B cell (primary cell): ENCODE measurements around the gene PPP2R3A. TPM values are rescaled to one million over a fixed set of nuclear protein-coding genes. Genes with fewer than 3 reads are reported as not detected.

Source experiments
- ATAC-seq: fragments of 200-7000 bp; cut with Tn5 transposase; one replicate; pipeline ENCODE4 v1.10.0; 2021; ENCODE audit warnings: low read depth, mild to moderate bottlenecking, moderate number of reproducible peaks, moderate library complexity
- CTCF ChIA-PET: fragments of 350-600 bp; sonication (Branson Sonifier 250); formaldehyde crosslinking; loops from one replicate; lab custom pipeline; 2021; ENCODE audit warnings: antibody characterized with exemption, inconsistent platforms; lab: Charles Lee
- POLR2A ChIA-PET: fragments of 350-600 bp; sonication (Branson Sonifier 250); formaldehyde crosslinking; loops from one replicate; lab custom pipeline; 2021; ENCODE audit warnings: antibody characterized with exemption; lab: Charles Lee
- DNase-seq: peaks from one replicate; pipeline ENCODE4 v3.0.0; 2013
- H2AFZ ChIP-seq: 2 replicates; pipeline ENCODE4 v1.6.1; 2012; ENCODE audit warnings: mild to moderate bottlenecking, low read depth, low read length; ENCODE audit not compliant: insufficient read depth, poor library complexity, severe bottlenecking
- H3K27ac ChIP-seq, 2 donors: 1 replicate in 1 of 2; 2 replicates in 1 of 2; pipeline ENCODE4 v1.5.1; 2012 to 2013; ENCODE audit warnings: low read length in 2 of 2, mild to moderate bottlenecking in 2 of 2, moderate library complexity in 1 of 2
- H3K27me3 ChIP-seq, 4 experiments: fragments of 200-600 bp in 1 of 4; sonication (generic) in 1 of 4; replicated peaks in 1 of 4; 1 replicate in 2 of 4; 2 replicates in 2 of 4; pipeline versions ENCODE4 v1.6.1 to v1.7.0; 2013 to 2016; ENCODE audit warnings: low read length in 3 of 4, mild to moderate bottlenecking in 2 of 4, mixed read lengths in 1 of 4, moderate library complexity in 1 of 4; ENCODE audit not compliant: insufficient read depth in 4 of 4, control insufficient read depth in 3 of 4; ENCODE audit errors: control extremely low read depth in 1 of 4
- H3K36me3 ChIP-seq, 2 experiments: replicated peaks in 1 of 2; 1 replicate in 1 of 2; 2 replicates in 1 of 2; pipeline versions ENCODE4 v1.6.1 to v1.7.1; 2013; ENCODE audit warnings: low read length in 1 of 2; ENCODE audit not compliant: insufficient read depth in 2 of 2, control insufficient read depth in 1 of 2; ENCODE audit errors: control extremely low read depth in 1 of 2, extremely low read depth in 1 of 2
- H3K4me1 ChIP-seq, 2 donors: fragments of 200-600 bp in 1 of 2; sonication (generic) in 1 of 2; 1 replicate in 1 of 2; 2 replicates in 1 of 2; pipeline versions ENCODE4 v1.5.1 to v1.6.1; 2013 to 2017; ENCODE audit warnings: low read length in 2 of 2; ENCODE audit not compliant: control insufficient read depth in 2 of 2, insufficient read depth in 2 of 2
- H3K4me2 ChIP-seq: replicated peaks from 2 replicates; pipeline ENCODE3; 2012; ENCODE audit warnings: mild to moderate bottlenecking, low read depth, low read length; ENCODE audit not compliant: poor library complexity, severe bottlenecking
- H3K4me3 ChIP-seq, 5 experiments: fragments of 200-600 bp in 1 of 5; sonication (generic) in 1 of 5; 1 replicate in 3 of 5; 2 replicates in 2 of 5; pipeline versions ENCODE4 v1.5.1 to v1.7.0; 2011 to 2016; ENCODE audit warnings: low read length in 4 of 5, mild to moderate bottlenecking in 4 of 5, low read depth in 2 of 5, control low read depth in 1 of 5, moderate library complexity in 1 of 5; ENCODE audit not compliant: insufficient read depth in 1 of 5; ENCODE audit errors: control extremely low read depth in 1 of 5, extremely low read depth in 1 of 5
- H3K79me2 ChIP-seq: fragments of 200-600 bp; sonication (generic); one replicate; pipeline ENCODE4 v1.6.0; 2016; ENCODE audit warnings: low read length; ENCODE audit not compliant: control insufficient read depth, insufficient read depth
- H3K9ac ChIP-seq: fragments of 200-600 bp; sonication (generic); 2 replicates; pipeline ENCODE4 v1.6.1; 2017; ENCODE audit warnings: mild to moderate bottlenecking, low read length, moderate library complexity
- H3K9me3 ChIP-seq, 3 donors: one replicate each; pipeline versions ENCODE4 v1.6.1 to v1.7.1; 2013; ENCODE audit warnings: low read length in 2 of 3; ENCODE audit not compliant: control insufficient read depth in 2 of 3, insufficient read depth in 1 of 3; ENCODE audit errors: control extremely low read depth in 1 of 3
- H4K20me1 ChIP-seq: 2 replicates; pipeline ENCODE4 v1.6.0; 2012; ENCODE audit warnings: mild to moderate bottlenecking, low read length; ENCODE audit not compliant: insufficient read depth, control insufficient read depth, poor library complexity, severe bottlenecking
- H3K27ac Mint-ChIP-seq: one replicate; pipeline ENCODE4 v1.8.0; 2021; ENCODE audit warnings: mixed read lengths
- H3K27me3 Mint-ChIP-seq: one replicate; pipeline ENCODE4 v1.8.0; 2021; ENCODE audit warnings: mixed read lengths
- H3K4me1 Mint-ChIP-seq: one replicate; pipeline ENCODE4 v1.8.0; 2021; ENCODE audit warnings: mixed read lengths
- H3K4me3 Mint-ChIP-seq: one replicate; pipeline ENCODE4 v1.8.0; 2021; ENCODE audit warnings: mixed read lengths
- H3K9me3 Mint-ChIP-seq: one replicate; pipeline ENCODE4 v1.8.0; 2022; ENCODE audit warnings: mixed read lengths; ENCODE audit not compliant: insufficient read depth
- CTCF ChIP-seq: fragments of 200-600 bp; IDR thresholded peaks from one replicate; pipeline ENCODE4 v1.8.0; 2022; ENCODE audit warnings: antibody characterized with exemption, mild to moderate bottlenecking
- EZH2 ChIP-seq: IDR thresholded peaks from 2 replicates; pipeline ENCODE4 v1.6.1; 2012; ENCODE audit warnings: borderline replicate concordance, low read depth, mild to moderate bottlenecking, moderate library complexity, low read length; ENCODE audit not compliant: insufficient read depth, poor library complexity, severe bottlenecking
- WGBS: methylation state at CpG from one replicate; pipeline ENCODE4 v1.1.5; 2013; ENCODE audit warnings: missing lambda C conversion rate; ENCODE audit not compliant: insufficient coverage; 5-methylcytosine and 5-hydroxymethylcytosine counted together
- intact Hi-C: fragments of 100-400 bp; cut with micrococcal nuclease; formaldehyde crosslinking; loops from one replicate; pipeline ENCODE4 v1.10.0; 2022
- polyA plus RNA-seq: library from polyadenylated mRNA; depleted of rRNA; stranded (reverse); fragments of >200 nt; gene quantifications from 2 replicates; pipeline ENCODE4 v1.2.3, GENCODE V29; 2012
- total RNA-seq, 2 donors: library from RNA; stranded (reverse); fragments of 120-200 nt in 1 of 2; gene quantifications; 1 replicate in 1 of 2; 2 replicates in 1 of 2; pipeline versions ENCODE4 v1.2.3 to v1.2.4, GENCODE V29; 2013 to 2022

PPP2R3A gene
- total and polyA plus RNA-seq, 2 donors (not counting 1 experiment from before 2014, with no cell fraction given), result 0.03 to 0.22 TPM

GRCh38 chr3:136134091-136134490 lies 168.6 kb downstream of the PPP2R3A start:
- ChIA-PET CTCF (interaction anchor here (0.6 kb wide), 1 partner anchor 18 kb away, joined by 4 read pairs; no protein-coding TSS in a partner anchor), POLR2A (no interaction called here)
- intact Hi-C loops, result no loop called here
- no peaks in the 10 kb centered on the region for H3K27me3 Mint-ChIP-seq
- H3K4me1 ChIP-seq, result no peaks in the 10 kb centered on the region
- H3K4me2 ChIP-seq, result no peak overlapping the region
- WGBS, result no CpG with 5 or more reads among the region's 1 CpG
- H3K36me3 ChIP-seq, result no peaks in the 10 kb centered on the region
- no peaks in the 10 kb centered on the region for H3K4me1 Mint-ChIP-seq
- DNase-seq (no peak), ATAC-seq (no peak)
- H4K20me1 ChIP-seq, result no peaks in the 10 kb centered on the region
- H3K27me3 ChIP-seq, result no peaks in the 10 kb centered on the region
- no peaks in the 10 kb centered on the region for H3K9me3 ChIP-seq
- no peaks in the 10 kb centered on the region for H3K79me2 ChIP-seq
- H3K4me3 ChIP-seq, result no peak overlapping the region
- H3K27ac ChIP-seq, result no peak overlapping the region
- no peak overlapping the region for H2AFZ ChIP-seq
- TF ChIP-seq CTCF (no peak), EZH2 (no peak)
- H3K4me3 Mint-ChIP-seq, result no peak overlapping the region
- H3K9ac ChIP-seq, result no peak overlapping the region
- no peak overlapping the region for H3K27ac Mint-ChIP-seq
- no peaks in the 10 kb centered on the region for H3K9me3 Mint-ChIP-seq

- Mint-ChIP-seq H3K9me3 (no peaks in the 10 kb centered on the region), H3K27me3 (no peaks in the 10 kb centered on the region), H3K27ac (no peak overlapping the region), H3K4me3 (no peak overlapping the region), H3K4me1 (no peaks in the 10 kb centered on the region)
- no peak overlapping the region for H3K4me2 ChIP-seq
- H3K36me3 ChIP-seq, result no peaks in the 10 kb centered on the region
- H3K4me3 ChIP-seq, result no peak overlapping the region
- DNase-seq, result no peak
- 46% methylated on average over 5 of the region's 7 CpGs for WGBS
- no peak for ATAC-seq
- H3K4me1 ChIP-seq, result no peaks in the 10 kb centered on the region
- no peaks in the 10 kb centered on the region for H3K9me3 ChIP-seq
- POLR2A ChIA-PET, result no interaction called here
- no peak overlapping the region for H2AFZ ChIP-seq
- intact Hi-C loops, result no loop called here
- H3K9ac ChIP-seq, result no peak overlapping the region
- H3K27me3 ChIP-seq, result no peaks in the 10 kb centered on the region
- no peaks in the 10 kb centered on the region for H4K20me1 ChIP-seq
- TF ChIP-seq CTCF (no peak), EZH2 (no peak)
- no peak overlapping the region for H3K27ac ChIP-seq
- CTCF ChIA-PET, result interaction anchor here (0.6 kb wide), 1 partner anchor 56 kb away, joined by 3 read pairs; no protein-coding TSS in a partner anchor
- no peaks in the 10 kb centered on the region for H3K79me2 ChIP-seq
Observed at GRCh38 chr3:136135039-136135802, 169.7 kb downstream of the PPP2R3A start.
